ENCODE measurements around the gene DENND1A. TPM values are rescaled to one million over a fixed set of nuclear protein-coding genes. Genes with fewer than 3 reads are reported as not detected.
A peak's percentile ranks its signal among the peaks of the same experiment; 100 is the strongest.

DENND1A gene
- total RNA-seq, 4 donors from 2014 or later = 20.9 to 33.6 (median 23.7) TPM

GRCh38 chr9:123339666-123340510 is 590.0 kb downstream of the DENND1A start:
- no peaks in the 10 kb centered on the region for H3K36me3 ChIP-seq
- no peaks in the 10 kb centered on the region for H3K9me3 ChIP-seq
- TF ChIP-seq EP300 (IDR thresholded peaks at IDR 0.05) (no peak), POLR2A (IDR thresholded peaks at IDR 0.05) (no peak), POLR2AphosphoS5 (IDR thresholded peaks at IDR 0.05) (no peak), CTCF (IDR thresholded peaks at IDR 0.05) (no peak)
- H3K27me3 ChIP-seq = no peaks in the 10 kb centered on the region
- H3K27ac ChIP-seq = peak overlapping the region in 2 of 4 donors; percentile 7 to 8
- no peak for ATAC-seq
- peak overlapping the region in 1 of 2 donors; percentile 15 for H3K4me3 ChIP-seq
- peaks cover 0 to 31% (median 3%) of the 10 kb centered on the region in 3 donors for H3K4me1 ChIP-seq
- 40 to 62% methylated on average over 10 to 14 of the region's 32 CpGs for WGBS, 2 donors (ENCODE audit: low coverage in 1 of 2)

DNA sequence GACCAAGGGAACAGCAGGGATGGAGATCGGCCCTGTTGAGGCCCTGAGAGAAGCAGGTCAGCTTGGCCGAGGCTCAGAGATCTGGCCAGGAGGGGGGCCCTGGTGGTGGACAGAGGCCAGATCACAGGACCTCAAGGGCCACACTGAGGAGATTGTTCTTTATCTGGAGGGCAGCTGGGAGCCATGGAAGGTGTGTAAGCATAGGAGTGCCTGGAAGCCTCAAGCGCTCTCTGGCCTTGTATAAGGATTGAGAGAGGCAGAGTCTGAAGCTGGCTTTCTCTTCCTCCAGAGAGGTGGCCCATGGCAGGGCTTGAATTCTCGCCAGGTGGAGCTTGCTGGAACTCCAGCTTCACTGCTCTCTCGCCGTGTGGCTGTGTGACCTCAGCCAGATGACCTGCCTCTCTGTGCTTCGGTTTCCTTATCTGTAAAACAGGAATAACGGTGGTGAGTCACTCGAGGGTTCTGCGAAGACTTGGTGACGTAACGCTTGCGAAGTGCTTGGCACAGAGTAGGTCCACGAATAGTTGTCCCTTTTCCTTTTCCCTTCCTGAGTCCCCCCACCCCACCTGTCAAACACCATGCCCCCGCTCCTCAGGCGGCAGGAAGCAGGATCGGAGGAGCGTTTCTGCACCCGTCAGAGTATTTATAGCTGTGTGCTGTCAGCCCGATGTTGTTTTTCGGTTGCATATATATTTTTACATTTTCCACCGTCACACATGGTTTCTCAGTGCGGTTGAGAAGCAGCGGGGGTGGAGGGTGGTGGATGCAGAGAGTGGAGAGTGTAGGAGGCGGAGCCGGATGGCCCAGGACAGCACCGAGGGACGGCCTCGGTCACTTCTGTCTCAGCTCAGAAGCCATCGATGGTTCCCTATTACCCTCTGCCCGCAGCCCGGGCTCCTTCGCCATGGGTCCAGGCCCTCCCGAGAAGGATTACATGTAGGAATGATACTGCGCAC is 590.9 kb downstream of the DENND1A start:
- TF ChIP-seq POLR2AphosphoS5 (IDR thresholded peaks at IDR 0.05) (no peak), EP300 (IDR thresholded peaks at IDR 0.05) (no peak), CTCF (IDR thresholded peaks at IDR 0.05) (no peak), POLR2A (IDR thresholded peaks at IDR 0.05) (no peak)
- no peaks in the 10 kb centered on the region for H3K27me3 ChIP-seq
- 52 to 56% methylated on average over 12 to 16 of the region's 35 CpGs for WGBS, 2 donors (ENCODE audit: low coverage in 1 of 2)
- peak overlapping the region in 2 of 4 donors; percentile 7 to 8 for H3K27ac ChIP-seq
- peaks cover 0 to 31% (median 3%) of the 10 kb centered on the region in 3 donors for H3K4me1 ChIP-seq
- H3K36me3 ChIP-seq = no peaks in the 10 kb centered on the region
- H3K4me3 ChIP-seq = peak overlapping the region in 1 of 2 donors; percentile 15
- no peak for ATAC-seq
- H3K9me3 ChIP-seq = no peaks in the 10 kb centered on the region

- no peak for TF ChIP-seq POLR2AphosphoS5 (IDR thresholded peaks at IDR 0.05)
- no peak for TF ChIP-seq POLR2A (IDR thresholded peaks at IDR 0.05)
- no peak for TF ChIP-seq EP300 (IDR thresholded peaks at IDR 0.05)
- no peak for TF ChIP-seq CTCF (IDR thresholded peaks at IDR 0.05)
- 82% methylated on average over 4 of the region's 4 CpGs; no CpG with 5 or more reads in 1 of the 2 donors for WGBS, 2 donors (ENCODE audit: low coverage in 1 of 2)
- no peak for ATAC-seq
Measured at GRCh38 chr9:123337971-123338370, 592.0 kb downstream of the DENND1A start.

GRCh38 chr9:123336959-123337358 is 593.0 kb downstream of the DENND1A start:
- Histone ChIP-seq H3K9me3 (no peaks in the 10 kb centered on the region), H3K36me3 (no peaks in the 10 kb centered on the region), H3K4me1 (peaks cover 0 to 31% (median 3%) of the 10 kb centered on the region in 3 donors), H3K4me3 (no peak overlapping the region), H3K27me3 (no peaks in the 10 kb centered on the region), H3K27ac (no peak overlapping the region)
- no peak for ATAC-seq
- TF ChIP-seq POLR2A (IDR thresholded peaks at IDR 0.05) (no peak), CTCF (IDR thresholded peaks at IDR 0.05) (no peak), EP300 (IDR thresholded peaks at IDR 0.05) (no peak), POLR2AphosphoS5 (IDR thresholded peaks at IDR 0.05) (no peak)

More at GRCh38 chr9:123337971-123338370, 592.0 kb downstream of the DENND1A start:
- Histone ChIP-seq H3K36me3 (no peaks in the 10 kb centered on the region), H3K9me3 (no peaks in the 10 kb centered on the region), H3K27ac (no peak overlapping the region), H3K27me3 (no peaks in the 10 kb centered on the region), H3K4me3 (no peak overlapping the region), H3K4me1 (peaks cover 0 to 31% (median 3%) of the 10 kb centered on the region in 3 donors)
